ENCODE data around the gene BTG3. TPM values are rescaled to one million over a fixed set of nuclear protein-coding genes. Genes with fewer than 3 reads are reported as not detected.

BTG3 gene
- total and polyA plus RNA-seq, 8 donors: 15.2 to 110 (median 28.1) TPM

DNA sequence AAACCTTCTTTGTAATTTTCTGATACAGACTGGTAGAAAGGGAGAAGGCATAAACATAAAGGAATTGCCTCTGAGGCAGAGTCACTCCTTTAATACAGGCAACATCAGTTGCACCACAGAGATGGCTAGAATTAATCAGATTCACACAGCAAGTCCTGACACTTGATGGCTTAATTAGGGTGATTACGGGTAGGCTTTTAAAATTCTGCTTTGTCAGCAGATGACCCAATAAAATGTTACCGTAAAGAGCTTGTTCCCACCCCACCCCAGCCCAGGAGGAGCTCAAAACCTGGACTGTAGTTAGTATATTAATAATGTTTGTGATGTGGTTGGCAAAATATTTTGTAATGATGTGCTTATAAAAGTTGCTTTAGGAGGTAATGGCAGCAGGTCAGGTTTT is 9.3 kb upstream of the BTG3 start:
- WGBS, 5 donors: 79 to 87% (median 83%) methylated on average over 2 of the region's 2 CpGs
- intact Hi-C loops (cut with DNase I; ENCODE audit: low total_unique reads): no loop called here
- no peak for DNase-seq
- Histone ChIP-seq H3K9me3 (no peaks in the 10 kb centered on the region), H3K4me3 (no peak overlapping the region), H3K27ac (no peak overlapping the region), H3K27me3 (no peaks in the 10 kb centered on the region), H3K4me1 (no peaks in the 10 kb centered on the region), H3K36me3 (no peaks in the 10 kb centered on the region)
- TF ChIP-seq, protein P1, sequence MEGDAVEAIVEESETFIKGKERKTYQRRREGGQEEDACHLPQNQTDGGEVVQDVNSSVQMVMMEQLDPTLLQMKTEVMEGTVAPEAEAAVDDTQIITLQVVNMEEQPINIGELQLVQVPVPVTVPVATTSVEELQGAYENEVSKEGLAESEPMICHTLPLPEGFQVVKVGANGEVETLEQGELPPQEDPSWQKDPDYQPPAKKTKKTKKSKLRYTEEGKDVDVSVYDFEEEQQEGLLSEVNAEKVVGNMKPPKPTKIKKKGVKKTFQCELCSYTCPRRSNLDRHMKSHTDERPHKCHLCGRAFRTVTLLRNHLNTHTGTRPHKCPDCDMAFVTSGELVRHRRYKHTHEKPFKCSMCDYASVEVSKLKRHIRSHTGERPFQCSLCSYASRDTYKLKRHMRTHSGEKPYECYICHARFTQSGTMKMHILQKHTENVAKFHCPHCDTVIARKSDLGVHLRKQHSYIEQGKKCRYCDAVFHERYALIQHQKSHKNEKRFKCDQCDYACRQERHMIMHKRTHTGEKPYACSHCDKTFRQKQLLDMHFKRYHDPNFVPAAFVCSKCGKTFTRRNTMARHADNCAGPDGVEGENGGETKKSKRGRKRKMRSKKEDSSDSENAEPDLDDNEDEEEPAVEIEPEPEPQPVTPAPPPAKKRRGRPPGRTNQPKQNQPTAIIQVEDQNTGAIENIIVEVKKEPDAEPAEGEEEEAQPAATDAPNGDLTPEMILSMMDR (IDR thresholded peaks at IDR 0.05): no peak
- TF ChIP-seq POLR2AphosphoS5 (IDR thresholded peaks at IDR 0.05) (no peak), EP300 (IDR thresholded peaks at IDR 0.05) (no peak), POLR2A (IDR thresholded peaks at IDR 0.05) (no peak)

DNA sequence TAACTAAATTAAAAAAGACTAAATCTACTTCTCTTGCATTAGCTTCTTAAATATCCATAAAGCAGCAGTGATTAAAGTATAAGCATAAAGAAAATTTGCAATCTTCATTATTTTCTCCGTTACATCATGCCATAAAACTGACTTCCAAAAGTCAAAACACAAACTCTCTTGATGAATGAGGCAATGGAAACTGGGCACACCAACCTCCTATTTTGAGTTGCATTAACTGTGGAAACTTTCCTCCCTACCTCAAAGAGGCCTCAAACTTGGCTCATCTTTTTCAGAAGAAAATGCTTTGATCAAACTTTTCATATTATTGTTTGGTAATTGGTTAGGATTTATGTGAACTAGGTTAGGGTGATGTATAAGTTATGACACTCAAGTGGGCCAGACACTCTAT is 4.1 kb upstream of the BTG3 start:
- Histone ChIP-seq H3K9me3 (no peaks in the 10 kb centered on the region), H3K36me3 (no peaks in the 10 kb centered on the region), H3K27ac (no peak overlapping the region), H3K4me1 (peaks cover 0 to 7% (median 3%) of the 10 kb centered on the region in 4 donors), H3K27me3 (no peaks in the 10 kb centered on the region), H3K4me3 (no peak overlapping the region)
- WGBS, 5 donors: 82 to 94% (median 92%) methylated on average over 1 of the region's 1 CpG
- intact Hi-C loops (cut with DNase I; ENCODE audit: low total_unique reads): no loop called here
- peak in 1 of 2 donors; percentile 30 for DNase-seq
- TF ChIP-seq POLR2A (IDR thresholded peaks at IDR 0.05): no peak
- TF ChIP-seq, protein P1 (IDR thresholded peaks at IDR 0.05): no peak
- no peak for TF ChIP-seq EP300 (IDR thresholded peaks at IDR 0.05)
- TF ChIP-seq POLR2AphosphoS5 (IDR thresholded peaks at IDR 0.05): no peak

DNA sequence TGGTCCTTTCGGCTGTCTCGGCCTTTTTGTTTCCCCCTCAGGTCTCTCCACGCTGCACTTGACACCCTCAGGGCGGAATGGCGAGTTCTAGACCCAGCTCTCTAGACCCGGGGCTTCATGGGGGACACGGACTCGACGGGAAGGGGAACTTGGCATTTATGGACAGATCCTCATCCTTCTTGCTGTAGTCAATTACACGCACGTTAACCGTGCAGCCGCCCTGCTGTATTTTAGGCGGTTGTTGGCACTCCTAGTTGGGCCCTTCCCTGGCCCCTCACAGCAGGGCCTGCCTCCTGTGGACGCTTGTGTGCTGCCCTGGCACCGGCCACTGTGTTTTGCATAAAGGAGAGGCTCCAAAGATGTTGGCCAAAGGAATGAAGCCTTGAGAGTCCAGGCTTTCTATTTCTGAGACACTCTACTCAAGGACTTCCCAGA is 558 bp upstream of the BTG3 start:
- no peaks in the 10 kb centered on the region for H3K9me3 ChIP-seq
- H3K36me3 ChIP-seq: peaks cover 0 to 5% (median 0%) of the 10 kb centered on the region in 4 donors
- peak overlapping the region; percentile 71 to 89 (median 79) for H3K4me3 ChIP-seq
- WGBS, 5 donors: 19 to 24% (median 24%) methylated on average over 16 of the region's 16 CpGs
- H3K27me3 ChIP-seq: no peaks in the 10 kb centered on the region
- intact Hi-C loops (cut with DNase I; ENCODE audit: low total_unique reads): no loop called here
- TF ChIP-seq POLR2A (IDR thresholded peaks at IDR 0.05): no peak
- TF ChIP-seq, protein P1 (IDR thresholded peaks at IDR 0.05): peak in 1 of 7 experiments; percentile 5
- TF ChIP-seq EP300 (IDR thresholded peaks at IDR 0.05): peak; percentile 9
- H3K4me1 ChIP-seq: peaks cover 7 to 29% (median 16%) of the 10 kb centered on the region in 4 donors
- H3K27ac ChIP-seq: peak overlapping the region; percentile 87 to 97 (median 93)
- peak; percentile 49 to 76 for DNase-seq

DNA sequence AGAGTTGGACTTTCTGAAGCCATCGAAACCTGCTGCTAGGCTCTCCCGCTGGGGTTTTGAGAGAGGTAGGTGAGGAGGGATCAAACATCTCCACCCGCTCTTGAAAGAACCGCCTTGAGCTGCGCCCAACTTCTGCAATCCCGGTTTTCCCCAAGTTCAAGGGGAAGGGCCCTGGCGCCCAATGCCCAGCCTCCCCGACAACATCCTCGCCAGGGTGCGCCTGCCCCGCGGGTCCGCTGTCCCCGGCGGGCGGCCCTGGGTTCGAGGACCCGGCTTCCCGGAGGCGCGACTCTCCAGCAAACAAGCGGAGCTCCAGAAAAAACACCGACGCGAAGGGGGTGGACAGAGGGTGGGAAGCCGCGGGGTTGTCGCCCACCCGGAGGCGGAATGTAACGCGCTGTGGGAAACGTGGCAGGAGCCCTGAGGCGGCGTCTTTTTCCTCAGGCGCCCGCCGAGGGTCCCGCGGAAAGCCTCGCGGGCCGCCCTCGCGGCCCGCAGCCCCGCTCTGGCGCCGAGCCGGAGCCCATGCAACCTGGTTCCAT is 607 bp downstream of the BTG3 start:
- H3K4me1 ChIP-seq: peaks cover 7 to 40% (median 22%) of the 10 kb centered on the region in 4 donors
- no peaks in the 10 kb centered on the region for H3K27me3 ChIP-seq
- intact Hi-C loops (cut with DNase I; ENCODE audit: low total_unique reads): no loop called here
- no peak for TF ChIP-seq POLR2A (IDR thresholded peaks at IDR 0.05)
- no peak for TF ChIP-seq EP300 (IDR thresholded peaks at IDR 0.05)
- no peak for TF ChIP-seq POLR2AphosphoS5 (IDR thresholded peaks at IDR 0.05)
- TF ChIP-seq, protein P1 (IDR thresholded peaks at IDR 0.05): no peak
- WGBS, 5 donors: 0 to 1% (median 0%) methylated on average over 14 to 50 of the region's 50 CpGs
- H3K4me3 ChIP-seq: peak overlapping the region; percentile 71 to 89 (median 79)
- peaks cover 0 to 15% (median 6%) of the 10 kb centered on the region in 4 donors for H3K36me3 ChIP-seq
- no peaks in the 10 kb centered on the region for H3K9me3 ChIP-seq
- peak; percentile 48 to 78 for DNase-seq
- H3K27ac ChIP-seq: peak overlapping the region; percentile 87 to 97 (median 93)
